Lower leg skin (tissue), 3 donors: Measurements from ENCODE around the gene UBL5.

ENCODE experiments used
- POLR2A ChIP-seq, 2 donors: fragments of 450-650 bp; IDR thresholded peaks; one replicate each; pipeline ENCODE4 v1.6.1; 2016 to 2017; ENCODE audit warnings: antibody characterized with exemption in 2 of 2, mild to moderate bottlenecking in 1 of 2, moderate library complexity in 1 of 2
- TF ChIP-seq, protein P1 (sequence below), 3 donors: fragments of 450-650 bp; IDR thresholded peaks; one replicate each; pipeline ENCODE4 v1.5.1; 2016; ENCODE audit warnings: antibody characterized with exemption in 3 of 3, mild to moderate bottlenecking in 3 of 3, moderate library complexity in 2 of 3

DNA sequence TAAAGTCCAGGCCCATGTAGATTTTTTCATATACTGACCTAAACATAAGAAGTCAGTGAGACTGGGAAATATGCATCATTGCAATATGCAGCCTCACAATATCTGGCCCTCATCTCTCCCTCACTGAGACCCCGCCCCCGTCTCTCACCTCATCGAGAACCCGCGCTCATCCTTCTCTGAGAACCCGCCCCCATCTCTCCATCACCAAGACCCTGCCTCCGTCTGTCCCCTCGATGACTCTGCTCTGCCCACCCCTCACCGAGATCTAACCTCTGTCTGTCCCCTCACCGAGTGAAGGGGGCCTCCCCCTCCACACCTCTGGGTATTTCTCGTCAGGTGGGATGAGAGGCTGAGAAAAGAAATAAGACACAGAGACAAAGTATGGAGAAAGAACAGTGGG is 38.7 kb upstream of the UBL5 start:
- TF ChIP-seq, protein P1, sequence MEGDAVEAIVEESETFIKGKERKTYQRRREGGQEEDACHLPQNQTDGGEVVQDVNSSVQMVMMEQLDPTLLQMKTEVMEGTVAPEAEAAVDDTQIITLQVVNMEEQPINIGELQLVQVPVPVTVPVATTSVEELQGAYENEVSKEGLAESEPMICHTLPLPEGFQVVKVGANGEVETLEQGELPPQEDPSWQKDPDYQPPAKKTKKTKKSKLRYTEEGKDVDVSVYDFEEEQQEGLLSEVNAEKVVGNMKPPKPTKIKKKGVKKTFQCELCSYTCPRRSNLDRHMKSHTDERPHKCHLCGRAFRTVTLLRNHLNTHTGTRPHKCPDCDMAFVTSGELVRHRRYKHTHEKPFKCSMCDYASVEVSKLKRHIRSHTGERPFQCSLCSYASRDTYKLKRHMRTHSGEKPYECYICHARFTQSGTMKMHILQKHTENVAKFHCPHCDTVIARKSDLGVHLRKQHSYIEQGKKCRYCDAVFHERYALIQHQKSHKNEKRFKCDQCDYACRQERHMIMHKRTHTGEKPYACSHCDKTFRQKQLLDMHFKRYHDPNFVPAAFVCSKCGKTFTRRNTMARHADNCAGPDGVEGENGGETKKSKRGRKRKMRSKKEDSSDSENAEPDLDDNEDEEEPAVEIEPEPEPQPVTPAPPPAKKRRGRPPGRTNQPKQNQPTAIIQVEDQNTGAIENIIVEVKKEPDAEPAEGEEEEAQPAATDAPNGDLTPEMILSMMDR (IDR thresholded peaks at IDR 0.05) = no peak
- no peak for TF ChIP-seq POLR2A (IDR thresholded peaks at IDR 0.05)
